AG08395 (cell line): ENCODE measurements around the gene ZNF609.
"Not testable (repeated sequence)": the region's sequence is repeated elsewhere in the genome, so short reads cannot be mapped to it uniquely, and the experiment has no call there.

Experiments used
- DNase-seq: peaks from one replicate; pipeline ENCODE4 v3.0.0; 2012; ENCODE audit warnings: mixed read lengths, low spot score

The ZNF609 gene

GRCh38 chr15:64455961-64456371 lies 4.4 kb upstream of the ZNF609 start:
- DNase-seq: no peak

- no peak for DNase-seq
Measured at GRCh38 chr15:64456634-64457108, 3.7 kb upstream of the ZNF609 start.

GRCh38 chr15:64459066-64459781 lies 1.2 kb upstream of the ZNF609 start:
- DNase-seq: no peak

- peak; percentile 85 for DNase-seq
Measured at GRCh38 chr15:64460724-64461720, 644 bp downstream of the ZNF609 start.

GRCh38 chr15:64461721-64462162 lies 1.4 kb downstream of the ZNF609 start:
- peak; percentile 29 for DNase-seq

GRCh38 chr15:64462492-64462891 lies 2.1 kb downstream of the ZNF609 start:
- DNase-seq: no peak

GRCh38 chr15:64464276-64465005 lies 4.1 kb downstream of the ZNF609 start:
- DNase-seq: peak; percentile 36

GRCh38 chr15:64466408-64467141 lies 6.2 kb downstream of the ZNF609 start:
- DNase-seq: no peak

- no peak for DNase-seq
Measured at GRCh38 chr15:64472161-64472560, 11.8 kb downstream of the ZNF609 start.

- no peak for DNase-seq
Measured at GRCh38 chr15:64474846-64475245, 14.5 kb downstream of the ZNF609 start.

GRCh38 chr15:64476550-64476949 lies 16.2 kb downstream of the ZNF609 start:
- DNase-seq: no peak

- no peak for DNase-seq
Measured at GRCh38 chr15:64478863-64479262, 18.5 kb downstream of the ZNF609 start.

- no peak for DNase-seq
Measured at GRCh38 chr15:64480891-64481290, 20.5 kb downstream of the ZNF609 start.

- no peak for DNase-seq
Measured at GRCh38 chr15:64483749-64484148, 23.4 kb downstream of the ZNF609 start.

- DNase-seq: no peak
Measured at GRCh38 chr15:64485796-64486195, 25.4 kb downstream of the ZNF609 start.

GRCh38 chr15:64490598-64491259 lies 30.4 kb downstream of the ZNF609 start:
- DNase-seq: no peak

GRCh38 chr15:64493641-64494040 lies 33.3 kb downstream of the ZNF609 start:
- DNase-seq: no peak

GRCh38 chr15:64495968-64496367 lies 35.6 kb downstream of the ZNF609 start:
- DNase-seq: not testable (repeated sequence)

- DNase-seq: no peak
Measured at GRCh38 chr15:64500695-64501395, 40.5 kb downstream of the ZNF609 start.

- DNase-seq: no peak
Measured at GRCh38 chr15:64501396-64501715, 41.0 kb downstream of the ZNF609 start.
